Hepatocyte (in vitro differentiated cells): ENCODE results near the gene MEF2B. TPM values are rescaled to one million over a fixed set of nuclear protein-coding genes. Genes with fewer than 3 reads are reported as not detected.
A peak's percentile ranks its signal among the peaks of the same experiment; 100 is the strongest.

ENCODE experiments used
- DNase-seq: peaks from one replicate; pipeline ENCODE4 v3.0.0-alpha.2; 2016; ENCODE audit warnings: low spot score
- H2AFZ ChIP-seq: fragments of 200-600 bp; sonication (generic); 2 replicates; pipeline ENCODE4 v1.6.0; 2016; ENCODE audit warnings: antibody characterized with exemption, mild to moderate bottlenecking
- H3K27ac ChIP-seq: fragments of 200-600 bp; sonication (generic); 2 replicates; pipeline ENCODE4 v1.5.1; 2016; ENCODE audit warnings: mild to moderate bottlenecking
- H3K27me3 ChIP-seq: fragments of 200-600 bp; sonication (generic); 2 replicates; pipeline ENCODE4 v1.6.1; 2016
- H3K36me3 ChIP-seq: fragments of 200-600 bp; sonication (generic); replicated peaks from 2 replicates; pipeline ENCODE4 v1.5.1; 2016; ENCODE audit warnings: low read depth; ENCODE audit not compliant: insufficient read depth
- H3K4me1 ChIP-seq: fragments of 200-600 bp; sonication (generic); 2 replicates; pipeline ENCODE4 v1.5.1; 2016; ENCODE audit warnings: mild to moderate bottlenecking, moderate library complexity; ENCODE audit not compliant: insufficient read depth
- H3K4me2 ChIP-seq: fragments of 200-600 bp; sonication (generic); 2 replicates; pipeline ENCODE4 v1.6.0; 2016
- H3K4me3 ChIP-seq: fragments of 200-600 bp; sonication (generic); 2 replicates; pipeline ENCODE4 v1.5.1; 2016; ENCODE audit warnings: mild to moderate bottlenecking
- H3K79me2 ChIP-seq: fragments of 200-600 bp; sonication (generic); 2 replicates; pipeline ENCODE4 v1.6.0; 2017; ENCODE audit warnings: mild to moderate bottlenecking
- H3K9me2 ChIP-seq: fragments of 200-600 bp; sonication (generic); replicated peaks from 2 replicates; pipeline ENCODE4 v1.6.0; 2017; ENCODE audit warnings: mild to moderate bottlenecking; ENCODE audit not compliant: insufficient read depth
- H3K9me3 ChIP-seq: fragments of 200-600 bp; sonication (generic); 2 replicates; pipeline ENCODE4 v1.5.1; 2016; ENCODE audit warnings: low read depth, mild to moderate bottlenecking
- H4K20me1 ChIP-seq: fragments of 200-600 bp; sonication (generic); 2 replicates; pipeline ENCODE4 v1.6.0; 2016; ENCODE audit warnings: mild to moderate bottlenecking; ENCODE audit not compliant: insufficient read depth, poor library complexity, severe bottlenecking
- EZH2 ChIP-seq: fragments of 200-600 bp; sonication (generic); IDR thresholded peaks from 2 replicates; pipeline ENCODE4 v1.6.1; 2016; ENCODE audit warnings: antibody characterized with exemption, mild to moderate bottlenecking, borderline replicate concordance
- EZH2phosphoT487 ChIP-seq: fragments of 200-600 bp; sonication (generic); IDR thresholded peaks from one replicate; pipeline ENCODE4 v1.6.1; 2018; ENCODE audit warnings: antibody characterized with exemption, mild to moderate bottlenecking, low read depth, moderate library complexity; ENCODE audit not compliant: unreplicated experiment, severe bottlenecking
- WGBS: methylation state at CpG from one replicate; pipeline ENCODE4 v1.1.6; 2016; ENCODE audit warnings: low lambda C conversion rate; ENCODE audit errors: missing lambda C conversion rate; 5-methylcytosine and 5-hydroxymethylcytosine counted together
- polyA plus RNA-seq: library from polyadenylated mRNA; unstranded; fragments of >200 nt; fragmentation: Nextera tagmentation; extraction: Ambion mirVana; gene quantifications from 2 replicates; pipeline ENCODE4 v1.2.1, GENCODE V29; 2016
- total RNA-seq: library from RNA; depleted of rRNA; stranded (reverse); fragments of >200 nt; gene quantifications from 2 replicates; pipeline ENCODE4 v1.2.3, GENCODE V29; 2014
- TF ChIP-seq, protein P1 (sequence below): fragments of 200-600 bp; sonication (generic); IDR thresholded peaks from 2 replicates; pipeline ENCODE4 v1.5.1; 2016; ENCODE audit warnings: antibody characterized with exemption, mild to moderate bottlenecking; ENCODE audit not compliant: poor library complexity

Gene MEF2B
- total and polyA plus RNA-seq, 2 experiments from 2014 or later, result 0.70 to 2.6 TPM

DNA sequence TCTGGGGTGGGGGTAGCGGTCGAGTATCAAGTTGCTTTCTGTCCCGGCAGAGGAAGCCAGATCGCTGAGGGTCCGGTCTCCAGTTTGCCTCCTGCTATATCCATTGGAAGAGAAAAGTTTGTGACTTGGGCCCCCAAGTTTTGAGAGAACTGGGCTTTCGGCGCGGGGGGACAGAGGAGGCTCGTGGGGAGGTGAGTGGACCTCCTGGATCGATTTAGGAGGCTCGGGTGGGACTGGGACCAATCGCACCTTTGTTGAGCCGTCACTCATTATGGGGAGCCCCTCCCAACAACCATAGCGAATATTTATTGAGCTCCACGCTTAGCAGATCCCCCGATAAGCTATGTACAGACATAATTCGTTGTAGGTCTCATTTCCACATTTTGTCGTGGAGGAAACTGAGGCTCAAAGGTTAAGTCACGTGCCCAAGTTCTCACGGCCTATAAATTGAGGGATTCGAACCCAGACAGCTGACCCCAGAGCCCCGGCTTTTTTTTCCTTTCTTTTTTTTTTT lies 22.9 kb upstream of the MEF2B start:
- 2% methylated on average over 22 of the region's 22 CpGs for WGBS
- Histone ChIP-seq H3K27me3 (no peaks in the 10 kb centered on the region), H3K79me2 (peaks cover 41% of the 10 kb centered on the region), H3K9me2 (no peaks in the 10 kb centered on the region), H3K4me3 (peak overlapping the region; percentile 37), H4K20me1 (no peaks in the 10 kb centered on the region), H3K9me3 (no peaks in the 10 kb centered on the region), H2AFZ (peak overlapping the region; percentile 54), H3K36me3 (no peaks in the 10 kb centered on the region), H3K4me2 (peak overlapping the region; percentile 72), H3K27ac (peak overlapping the region; percentile 22), H3K4me1 (peaks cover 12% of the 10 kb centered on the region)
- no peak for DNase-seq
- no peak for TF ChIP-seq EZH2phosphoT487
- TF ChIP-seq, protein P1, sequence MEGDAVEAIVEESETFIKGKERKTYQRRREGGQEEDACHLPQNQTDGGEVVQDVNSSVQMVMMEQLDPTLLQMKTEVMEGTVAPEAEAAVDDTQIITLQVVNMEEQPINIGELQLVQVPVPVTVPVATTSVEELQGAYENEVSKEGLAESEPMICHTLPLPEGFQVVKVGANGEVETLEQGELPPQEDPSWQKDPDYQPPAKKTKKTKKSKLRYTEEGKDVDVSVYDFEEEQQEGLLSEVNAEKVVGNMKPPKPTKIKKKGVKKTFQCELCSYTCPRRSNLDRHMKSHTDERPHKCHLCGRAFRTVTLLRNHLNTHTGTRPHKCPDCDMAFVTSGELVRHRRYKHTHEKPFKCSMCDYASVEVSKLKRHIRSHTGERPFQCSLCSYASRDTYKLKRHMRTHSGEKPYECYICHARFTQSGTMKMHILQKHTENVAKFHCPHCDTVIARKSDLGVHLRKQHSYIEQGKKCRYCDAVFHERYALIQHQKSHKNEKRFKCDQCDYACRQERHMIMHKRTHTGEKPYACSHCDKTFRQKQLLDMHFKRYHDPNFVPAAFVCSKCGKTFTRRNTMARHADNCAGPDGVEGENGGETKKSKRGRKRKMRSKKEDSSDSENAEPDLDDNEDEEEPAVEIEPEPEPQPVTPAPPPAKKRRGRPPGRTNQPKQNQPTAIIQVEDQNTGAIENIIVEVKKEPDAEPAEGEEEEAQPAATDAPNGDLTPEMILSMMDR, result no peak
- no peak for TF ChIP-seq EZH2

DNA sequence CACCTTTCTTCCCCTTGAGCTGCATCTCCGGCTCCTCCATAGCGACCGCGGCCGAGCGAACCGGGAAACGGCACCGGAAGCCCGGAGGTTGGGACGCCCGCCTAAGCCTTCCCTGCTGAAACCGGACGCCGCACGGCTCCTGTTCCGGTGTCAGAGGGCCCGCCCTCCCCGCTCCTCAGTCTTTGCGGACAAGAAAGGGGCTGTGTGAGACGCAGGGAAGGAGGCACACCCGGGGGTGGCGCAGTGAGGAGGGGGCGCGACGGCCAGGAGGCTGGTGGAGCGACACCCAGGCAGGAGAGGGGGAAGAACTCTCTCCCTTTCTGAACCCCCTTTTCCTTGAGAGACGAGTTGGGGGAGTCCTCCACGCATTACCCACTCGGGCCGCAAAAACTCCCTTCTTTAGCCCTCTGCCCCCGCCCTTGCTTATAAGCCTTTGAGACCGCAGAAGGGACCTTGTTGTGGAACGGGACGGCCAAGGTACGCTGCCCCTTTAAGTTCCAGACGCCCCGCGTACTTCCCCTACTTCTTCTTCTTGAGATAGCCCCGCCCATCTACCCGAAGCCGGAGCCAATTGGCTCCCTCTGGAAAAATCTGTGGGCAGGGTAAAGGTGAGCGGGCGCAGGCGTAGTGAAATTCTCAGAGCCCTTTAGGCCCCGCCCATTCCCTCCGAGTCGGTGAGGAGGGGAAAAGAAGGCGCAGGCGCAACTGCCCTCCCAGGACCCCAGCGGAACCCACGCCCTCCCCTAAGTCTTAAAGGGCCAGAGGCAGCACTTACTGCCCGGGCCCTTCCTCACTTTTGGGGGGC lies 22.2 kb upstream of the MEF2B start, which contains the start of the genes BORCS8 and RFXANK:
Gene BORCS8, minus strand, starts transcription at position 75 of the 805 bp plus-strand sequence. Its CDS starts 35 bp downstream, at position 40.
Gene RFXANK, plus strand, starts transcription at position 181 of the 805 bp plus-strand sequence. CDS start 1,689 bp downstream, outside the sequence.
- WGBS, result under 1% methylated on average over 49 of the region's 53 CpGs
- Histone ChIP-seq H3K9me3 (no peaks in the 10 kb centered on the region), H3K4me1 (peaks cover 12% of the 10 kb centered on the region), H2AFZ (peak within 1 kb of the TSS; percentile 87), H3K36me3 (no peaks in the 10 kb centered on the region), H3K4me2 (peak within 1 kb of the TSS; percentile 74), H3K79me2 (peaks cover 41% of the 10 kb centered on the region), H4K20me1 (no peaks in the 10 kb centered on the region), H3K27me3 (no peaks in the 10 kb centered on the region), H3K4me3 (peak within 1 kb of the TSS; percentile 42), H3K27ac (peak within 1 kb of the TSS; percentile 96), H3K9me2 (no peaks in the 10 kb centered on the region)
- no peak for TF ChIP-seq EZH2phosphoT487
- TF ChIP-seq, protein P1, result no peak
- no peak for TF ChIP-seq EZH2
- DNase-seq, result peak; percentile 100

DNA sequence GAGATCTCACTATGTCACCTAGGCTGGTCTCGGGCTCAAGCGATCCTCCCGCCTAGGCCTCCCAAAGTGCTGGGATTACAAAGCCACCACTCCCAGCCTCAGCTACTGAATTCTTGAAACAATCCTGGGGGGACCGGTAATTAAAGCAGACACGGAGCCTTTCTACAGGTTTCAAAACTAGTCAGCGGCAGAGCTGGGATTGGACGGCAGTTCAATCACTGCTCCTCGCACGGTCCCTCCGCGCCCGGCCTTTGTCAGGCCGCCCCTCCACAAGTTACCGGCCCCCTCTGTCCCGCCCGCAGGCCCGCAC lies 21.7 kb upstream of the MEF2B start:
- no peaks in the 10 kb centered on the region for H3K36me3 ChIP-seq
- peak overlapping the region; percentile 96 for H3K27ac ChIP-seq
- H3K27me3 ChIP-seq, result no peaks in the 10 kb centered on the region
- peaks cover 12% of the 10 kb centered on the region for H3K4me1 ChIP-seq
- H2AFZ ChIP-seq, result peak overlapping the region; percentile 87
- H3K9me2 ChIP-seq, result no peaks in the 10 kb centered on the region
- peaks cover 41% of the 10 kb centered on the region for H3K79me2 ChIP-seq
- no peak for DNase-seq
- H4K20me1 ChIP-seq, result no peaks in the 10 kb centered on the region
- TF ChIP-seq, protein P1, result no peak
- TF ChIP-seq EZH2phosphoT487, result no peak
- no peak for TF ChIP-seq EZH2
- H3K9me3 ChIP-seq, result no peaks in the 10 kb centered on the region
- peak overlapping the region; percentile 42 for H3K4me3 ChIP-seq
- peak overlapping the region; percentile 74 for H3K4me2 ChIP-seq
- WGBS, result 1% methylated on average over 16 of the region's 17 CpGs
